NCI-H2196 (cell line): ENCODE data around the gene FGA.

Experiments
- DNase-seq: peaks from one replicate; lab custom pipeline; 2025; ENCODE audit not compliant: unreplicated experiment; lab: John Stamatoyannopoulos, UW

The FGA gene

DNA sequence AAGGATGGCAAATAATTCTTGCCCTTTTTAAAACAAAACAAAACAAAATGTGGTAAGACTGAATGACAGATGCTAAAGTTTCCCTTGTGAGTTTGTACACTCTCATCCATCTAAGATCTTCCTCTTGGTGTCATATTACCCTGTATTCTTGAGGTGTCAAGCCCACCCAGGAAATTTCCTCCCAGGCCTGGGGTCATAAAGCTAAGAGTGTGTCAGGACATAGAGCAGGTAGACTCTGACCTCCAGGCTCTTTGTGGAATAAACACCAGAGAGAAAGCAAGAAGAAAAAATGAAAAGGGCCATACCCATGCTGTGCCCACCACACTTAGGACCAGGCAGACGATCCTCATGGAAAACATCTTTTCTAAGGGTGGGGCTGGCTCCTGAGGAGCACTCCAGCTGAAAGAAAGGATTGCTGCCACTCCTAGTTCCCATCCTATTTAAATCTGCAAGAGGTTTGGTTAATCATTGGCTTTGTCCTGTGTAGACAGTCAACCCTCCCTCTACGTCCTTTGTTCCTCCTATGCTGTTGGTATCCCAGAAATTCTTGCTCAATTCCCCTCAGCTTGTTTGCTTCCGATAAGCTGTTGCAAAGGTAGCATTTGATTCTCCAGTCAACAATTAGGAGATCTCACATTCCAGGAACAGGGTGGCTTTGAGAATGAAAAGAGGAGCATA lies at the start of gene FGA:
Gene FGA (minus strand): TSS at position 414 of the 678 bp plus-strand sequence. CDS start 55 bp downstream, at position 359.
- no peak for DNase-seq

DNA sequence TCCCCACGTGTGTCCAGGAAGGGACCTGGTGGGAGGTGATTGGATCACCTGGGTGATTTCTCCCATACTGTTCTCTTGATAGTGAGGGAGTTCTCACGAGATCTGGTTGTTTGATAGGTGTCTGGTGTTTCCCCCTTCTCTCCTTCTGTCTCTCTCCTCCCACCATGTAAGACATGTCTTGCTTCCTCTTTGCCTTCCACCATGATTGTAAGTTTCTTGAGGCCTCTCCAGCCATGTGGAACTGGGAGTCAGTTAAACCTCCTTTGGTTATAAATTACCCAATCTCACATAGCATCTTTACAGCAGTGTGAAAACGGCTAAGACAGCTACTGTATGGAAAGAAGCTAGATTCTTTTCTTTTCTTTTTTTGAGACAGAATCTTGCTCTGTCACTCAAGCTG lies 43.5 kb upstream of the FGA start:
- no peak for DNase-seq

- DNase-seq = no peak
Observed at GRCh38 chr4:154631828-154632227, 41.3 kb upstream of the FGA start.

- no peak for DNase-seq
Observed at GRCh38 chr4:154630324-154630723, 39.8 kb upstream of the FGA start.

- no peak for DNase-seq
Observed at GRCh38 chr4:154626793-154627484, 36.4 kb upstream of the FGA start.

GRCh38 chr4:154625971-154626370 lies 35.4 kb upstream of the FGA start:
- DNase-seq = no peak

DNA sequence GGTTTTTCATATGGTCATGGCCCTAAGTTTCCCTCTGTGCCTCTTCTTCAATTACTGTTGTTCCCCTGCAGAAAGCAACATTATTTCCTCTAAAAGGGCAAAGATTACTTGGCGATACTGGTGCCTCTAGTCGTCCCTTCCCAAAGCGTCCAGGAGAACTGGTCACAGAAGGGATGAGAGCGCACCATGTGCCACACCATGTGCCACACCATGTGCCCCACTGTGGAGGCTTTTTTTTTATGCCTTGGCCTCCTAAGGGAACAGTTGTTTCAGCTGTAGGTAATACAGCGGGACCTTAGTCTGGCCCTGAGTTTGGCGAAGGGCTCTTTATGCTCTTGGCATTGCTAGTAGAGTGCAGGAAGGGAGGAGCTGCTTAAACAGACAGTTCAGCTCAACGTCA lies 33.5 kb upstream of the FGA start:
- DNase-seq = no peak

DNA sequence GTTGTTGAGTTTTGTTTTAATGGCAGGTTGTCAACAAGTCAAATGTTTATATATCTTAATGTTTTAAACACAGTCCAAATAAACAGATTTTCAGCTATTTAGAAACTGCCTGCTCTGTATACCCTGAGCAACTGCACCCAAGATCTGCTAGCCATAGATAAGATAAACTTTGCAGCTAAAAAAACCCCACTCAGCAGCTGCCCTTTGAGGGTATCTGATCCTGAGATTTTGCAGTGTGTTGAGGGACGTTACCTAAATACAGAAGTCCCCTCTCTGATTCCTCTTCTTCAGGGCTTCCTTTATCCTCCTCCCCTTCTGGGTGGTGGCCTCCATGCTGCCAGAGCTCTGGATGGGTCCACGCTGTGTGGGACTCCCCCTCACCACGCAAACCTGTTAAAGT lies 32.9 kb upstream of the FGA start:
- no peak for DNase-seq

GRCh38 chr4:154622598-154622997 lies 32.1 kb upstream of the FGA start:
- DNase-seq = no peak

GRCh38 chr4:154620111-154620510 lies 29.6 kb upstream of the FGA start:
- no peak for DNase-seq

DNA sequence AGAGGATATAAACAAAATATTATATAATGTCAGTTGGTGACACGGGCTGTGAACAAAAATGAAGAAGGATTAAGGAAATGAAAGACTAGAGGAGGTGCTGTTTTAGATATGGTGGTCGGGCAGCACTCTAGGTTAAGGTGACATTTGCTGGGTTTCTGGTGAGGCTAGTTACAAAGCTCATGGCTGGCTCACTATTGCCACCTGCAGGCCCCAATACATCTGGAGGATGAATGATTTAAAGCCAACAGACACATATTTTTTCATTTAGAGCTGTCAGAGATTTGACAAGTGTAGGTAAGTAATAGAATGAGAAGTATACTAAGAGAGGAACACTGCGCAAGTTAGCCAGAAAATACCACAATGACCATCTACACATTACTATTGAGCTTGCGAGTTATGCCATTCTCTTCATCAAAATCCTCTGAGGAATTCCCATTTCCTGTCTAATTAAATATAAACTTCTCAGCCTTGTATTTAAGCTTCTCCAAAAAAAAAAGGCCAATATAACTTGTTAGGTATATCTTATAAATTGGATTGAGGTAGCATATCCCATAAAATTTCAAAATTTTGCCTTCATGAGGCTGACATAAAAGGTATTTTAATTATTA lies 28.3 kb upstream of the FGA start:
- no peak for DNase-seq

- DNase-seq = no peak
Observed at GRCh38 chr4:154617820-154618317, 27.3 kb upstream of the FGA start.

DNA sequence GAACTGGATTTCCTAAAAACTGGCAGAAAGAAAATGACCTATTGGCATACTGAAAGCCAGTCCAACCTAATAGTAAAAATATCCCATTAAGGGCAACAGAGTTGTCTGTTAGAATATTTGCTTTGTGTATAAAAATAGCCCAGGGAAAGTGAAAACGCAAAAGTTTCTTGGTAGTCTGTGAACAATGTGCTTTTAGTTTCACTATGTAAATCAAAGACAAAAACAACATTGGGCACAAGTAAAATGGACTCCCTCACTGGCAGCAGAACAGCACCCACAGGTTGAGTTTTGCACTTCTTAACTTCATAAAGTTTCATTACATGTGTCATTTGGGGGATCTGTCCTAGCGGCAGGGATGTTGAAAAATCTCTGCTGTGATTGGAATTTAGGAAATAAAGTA lies 26.2 kb upstream of the FGA start:
- DNase-seq = no peak

GRCh38 chr4:154616287-154616686 lies 25.7 kb upstream of the FGA start:
- DNase-seq = no peak

DNA sequence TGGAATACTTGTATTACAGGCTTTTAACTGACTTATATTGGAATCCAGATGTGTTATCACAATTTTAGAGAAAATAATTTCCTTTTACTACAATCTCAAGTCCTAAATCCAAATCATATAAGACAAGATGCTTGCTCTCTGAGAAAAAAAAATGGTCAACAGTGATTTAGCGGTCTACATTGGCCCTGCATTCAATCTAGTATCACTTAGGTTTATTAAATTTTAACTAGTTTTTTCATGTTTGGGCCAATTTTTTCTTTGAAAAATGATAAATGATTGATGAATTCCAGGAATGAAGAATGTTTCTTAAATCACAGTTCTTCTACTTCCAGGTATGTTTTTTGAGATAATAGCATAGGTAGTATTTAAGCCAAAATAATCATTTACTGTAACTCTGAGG lies 24.7 kb upstream of the FGA start:
- no peak for DNase-seq

GRCh38 chr4:154614306-154614705 lies 23.8 kb upstream of the FGA start:
- no peak for DNase-seq

DNA sequence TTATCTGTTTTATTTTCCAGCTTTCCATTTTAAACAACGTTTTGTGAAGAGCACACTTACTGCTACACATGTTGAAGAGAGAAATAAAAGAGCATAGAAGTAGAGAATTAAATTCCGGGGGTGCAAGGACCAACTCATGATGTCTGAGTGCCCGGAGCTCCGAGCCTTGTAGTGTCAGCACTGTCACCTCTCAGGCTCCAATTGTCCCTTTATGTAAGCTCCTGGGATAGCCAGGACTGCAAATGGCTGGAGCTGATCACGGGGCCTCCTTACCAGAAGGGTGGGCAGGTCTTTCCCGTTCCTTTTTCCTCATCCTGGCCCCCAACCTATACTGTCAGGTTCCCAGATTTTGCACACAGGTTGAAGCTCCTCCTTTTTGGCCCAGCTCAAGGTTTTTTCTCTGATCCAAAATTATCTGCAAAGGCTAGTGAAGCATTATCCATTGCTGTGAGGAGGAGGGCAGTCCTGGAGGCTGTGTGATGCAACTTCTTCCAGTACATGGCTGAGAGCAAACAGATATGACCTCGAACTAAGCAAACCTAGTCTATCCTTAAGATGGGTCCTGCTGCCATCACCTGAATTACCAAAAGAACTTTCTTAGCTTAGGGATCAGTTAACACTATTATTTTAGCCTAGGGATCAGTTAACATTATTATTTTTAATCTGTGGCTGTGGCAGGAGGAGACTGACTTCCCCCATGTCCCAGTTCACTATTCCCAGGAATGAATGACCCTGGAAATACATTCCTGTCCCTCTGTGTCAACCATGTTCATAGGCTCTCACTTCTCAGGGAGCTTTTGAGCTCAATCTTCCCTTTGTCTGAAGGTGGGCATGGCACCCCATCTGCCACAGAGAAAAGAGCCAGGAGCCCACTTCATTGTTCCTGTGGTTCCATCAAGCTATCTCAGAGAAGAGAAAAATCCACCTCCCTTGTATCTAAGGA lies 22.2 kb upstream of the FGA start, which contains the start of gene FGG:
Gene FGG (minus strand): TSS at position 185 of the 943 bp plus-strand sequence. CDS start 47 bp downstream, at position 138.
- no peak for DNase-seq

GRCh38 chr4:154611833-154612232 lies 21.3 kb upstream of the FGA start:
- no peak for DNase-seq

DNA sequence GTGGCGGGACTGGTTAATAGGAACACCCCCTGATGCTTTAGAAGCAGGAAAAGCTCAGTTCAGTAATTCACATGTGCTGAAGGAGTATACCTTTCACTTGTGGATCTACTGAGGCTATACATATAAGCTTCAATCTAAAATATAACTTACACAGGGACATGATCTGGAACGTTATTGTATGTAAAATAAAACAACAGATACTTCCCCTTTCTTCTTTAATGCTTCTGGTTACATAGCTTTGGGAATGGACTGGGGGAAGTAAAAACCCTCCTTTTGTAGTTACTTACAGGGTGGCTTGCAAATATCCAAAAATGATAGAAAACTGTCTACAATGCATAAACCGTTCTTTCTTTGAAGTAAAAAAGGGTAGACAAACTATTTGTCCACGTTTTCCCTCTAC lies 20.0 kb upstream of the FGA start:
- no peak for DNase-seq

DNA sequence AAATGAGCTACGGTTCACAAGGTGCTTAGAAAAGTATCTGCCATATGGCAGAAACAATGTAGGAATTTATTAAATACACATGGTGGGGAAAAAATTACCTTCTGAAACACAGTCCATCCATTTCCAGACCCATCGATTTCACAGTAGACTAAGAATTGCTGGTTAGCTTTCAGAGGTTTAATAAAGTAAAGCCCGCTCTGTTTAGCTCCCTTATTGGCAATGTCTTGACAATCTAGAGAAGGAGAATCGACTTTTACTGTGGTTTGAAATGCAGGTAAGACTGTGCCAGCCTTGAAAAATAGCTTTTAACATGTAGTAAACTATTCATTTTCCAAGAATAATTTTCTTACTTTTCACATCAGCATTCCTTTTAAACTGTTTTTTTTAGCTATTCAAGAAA lies 19.0 kb upstream of the FGA start:
- no peak for DNase-seq
